Peyer's patch (tissue), 4 donors: ENCODE measurements around the gene CYSRT1.

Experiments used
- CTCF ChIP-seq, 6 experiments: fragments of 450-650 bp in 4 of 6; fragments of 200-600 bp in 2 of 6; sonication (generic) in 1 of 6; IDR thresholded peaks; one replicate each; pipeline ENCODE4 v1.5.1; 2017 to 2019; ENCODE audit warnings: antibody characterized with exemption in 6 of 6, mild to moderate bottlenecking in 3 of 6, moderate library complexity in 1 of 6
- POLR2A ChIP-seq, 2 donors: fragments of 450-650 bp; IDR thresholded peaks; one replicate each; pipeline ENCODE4 v1.5.1; 2017; ENCODE audit warnings: antibody characterized with exemption in 2 of 2, mild to moderate bottlenecking in 2 of 2, moderate library complexity in 2 of 2

- TF ChIP-seq CTCF (IDR thresholded peaks at IDR 0.05) (no peak), POLR2A (IDR thresholded peaks at IDR 0.05) (no peak)
These were observed 4.5 kb upstream of the CYSRT1 start for GRCh38 chr9:137220317-137221094.
